IPS-18c (cell line): Measurements from ENCODE around the gene ARL4A.
"Not testable (repeated sequence)": the region's sequence is repeated elsewhere in the genome, so short reads cannot be mapped to it uniquely, and the experiment has no call there.

Experiments
- H3K4me3 ChIP-seq: 2 replicates; pipeline ENCODE4 v1.7.0; 2013; ENCODE audit warnings: low read depth, mild to moderate bottlenecking, low read length, moderate library complexity; ENCODE audit not compliant: insufficient read depth
- H3K9me3 ChIP-seq: one replicate; pipeline ENCODE4 v1.6.1; 2013; ENCODE audit warnings: mild to moderate bottlenecking, low read length, moderate library complexity; ENCODE audit not compliant: control insufficient read depth, insufficient read depth

Gene ARL4A

DNA sequence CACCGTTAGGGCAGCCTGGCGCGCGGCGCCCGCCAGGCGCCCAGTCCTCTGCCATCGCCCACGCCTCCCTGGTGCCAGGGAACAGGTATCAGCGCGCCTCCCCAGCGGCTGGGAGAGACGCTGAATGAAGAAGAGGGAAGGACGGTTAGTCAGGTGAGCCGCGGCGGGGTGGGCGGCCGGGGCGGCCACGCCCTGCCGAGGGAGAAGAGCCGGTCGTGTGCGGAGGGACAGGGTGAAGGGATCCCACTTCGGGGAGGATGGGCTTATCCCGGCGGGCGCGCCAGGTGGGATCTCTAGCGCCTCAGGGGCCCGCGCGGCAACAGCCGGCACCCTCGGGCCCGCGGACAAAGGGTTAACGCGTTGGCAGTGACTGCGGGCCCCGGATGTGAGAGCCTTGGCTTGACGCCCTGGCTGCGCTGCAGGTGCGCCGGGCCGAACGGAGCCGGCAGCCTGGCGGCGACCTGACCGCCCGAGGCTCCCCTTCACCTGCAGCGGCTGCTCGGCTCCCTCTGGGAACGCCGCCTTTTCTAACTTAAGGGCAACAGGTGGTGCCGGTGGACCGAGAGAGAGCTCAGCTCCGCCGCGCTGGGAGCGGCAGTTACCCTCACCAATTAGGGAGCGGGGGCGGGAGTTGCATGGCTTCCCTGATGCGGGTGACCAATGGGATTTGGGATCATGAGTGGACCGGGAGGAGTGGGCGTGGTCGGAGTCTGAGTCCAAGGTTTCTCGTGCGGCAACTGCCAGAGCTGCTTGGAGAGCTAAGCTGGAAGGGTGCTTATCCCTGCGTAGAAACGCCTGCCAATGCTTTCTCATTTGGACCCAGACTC is at the start of gene ARL4A:
Gene ARL4A, plus strand, starts transcription at position 743 of the 827 bp plus-strand sequence. CDS start 622 bp downstream, outside the sequence.
- Histone ChIP-seq H3K9me3 (peaks cover 2% of the 10 kb centered on the region), H3K4me3 (peak within 1 kb of the TSS; percentile 94)

- Histone ChIP-seq H3K9me3 (no peaks in the 10 kb centered on the region), H3K4me3 (no peak overlapping the region)
Measured at GRCh38 chr7:12637819-12638592, 49.4 kb upstream of the ARL4A start.

GRCh38 chr7:12638851-12639456 is 48.5 kb upstream of the ARL4A start:
- Histone ChIP-seq H3K4me3 (no peak overlapping the region), H3K9me3 (no peaks in the 10 kb centered on the region)

- no peak overlapping the region for H3K4me3 ChIP-seq
- H3K9me3 ChIP-seq, result no peaks in the 10 kb centered on the region
Measured at GRCh38 chr7:12640299-12641096, 46.9 kb upstream of the ARL4A start.

GRCh38 chr7:12641196-12641595 is 46.2 kb upstream of the ARL4A start:
- Histone ChIP-seq H3K4me3 (no peak overlapping the region), H3K9me3 (no peaks in the 10 kb centered on the region)

GRCh38 chr7:12642508-12642907 is 44.9 kb upstream of the ARL4A start:
- H3K9me3 ChIP-seq, result no peaks in the 10 kb centered on the region
- no peak overlapping the region for H3K4me3 ChIP-seq

DNA sequence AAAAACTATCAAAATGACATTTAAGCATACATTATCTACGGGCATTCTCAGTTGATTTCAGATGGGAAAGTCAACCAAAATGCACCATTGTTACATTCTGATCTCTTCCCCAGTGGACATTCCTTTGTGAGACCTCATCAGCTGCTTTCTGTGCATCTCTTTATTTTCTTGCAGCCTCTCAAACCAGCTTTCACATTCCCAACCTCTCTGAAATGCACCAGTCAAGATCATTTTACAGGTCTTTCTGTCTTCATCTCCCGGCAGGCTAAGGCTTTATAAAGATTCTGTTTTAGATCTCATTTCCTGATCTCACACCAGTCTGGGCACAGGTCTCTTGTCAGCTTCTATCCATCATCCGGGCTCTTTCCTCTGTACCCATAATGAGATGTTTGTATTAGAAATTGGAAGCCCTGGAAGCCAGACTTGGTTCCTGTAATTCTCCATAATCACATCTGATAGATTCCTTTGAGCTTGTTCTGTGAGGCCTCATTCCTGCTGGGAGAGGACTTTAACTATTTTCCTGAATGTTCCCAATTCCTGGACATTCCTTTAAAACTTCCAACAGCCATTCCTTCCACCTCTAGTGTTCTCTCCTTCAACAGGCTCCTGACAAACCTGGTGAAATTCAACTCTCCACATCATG is 44.3 kb upstream of the ARL4A start:
- H3K4me3 ChIP-seq, result no peak overlapping the region
- H3K9me3 ChIP-seq, result no peaks in the 10 kb centered on the region

GRCh38 chr7:12643644-12644043 is 43.8 kb upstream of the ARL4A start:
- Histone ChIP-seq H3K9me3 (no peaks in the 10 kb centered on the region), H3K4me3 (no peak overlapping the region)

GRCh38 chr7:12645212-12645611 is 42.2 kb upstream of the ARL4A start:
- H3K9me3 ChIP-seq, H3K4me3 ChIP-seq: not testable (repeated sequence)

DNA sequence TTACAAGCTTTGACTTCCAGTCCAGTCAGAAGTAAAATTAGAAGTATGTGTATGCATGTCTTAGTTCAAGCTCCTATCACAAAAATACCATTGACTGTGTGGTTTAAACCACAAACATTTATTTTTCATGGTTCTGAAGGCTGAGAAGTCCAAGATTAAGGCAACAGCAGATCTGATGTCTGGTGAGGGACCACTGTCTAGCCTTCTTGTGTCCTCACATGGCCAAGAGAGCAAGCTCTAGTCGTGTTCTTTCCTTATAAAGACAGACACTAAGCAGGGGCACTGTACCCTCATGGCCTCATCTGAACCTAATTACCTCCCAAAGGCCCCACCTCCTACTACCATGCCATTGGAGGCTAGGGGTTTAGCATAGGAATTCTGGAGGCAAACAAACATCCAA is 41.3 kb upstream of the ARL4A start:
- Histone ChIP-seq H3K9me3 (no peaks in the 10 kb centered on the region), H3K4me3 (no peak overlapping the region)

GRCh38 chr7:12647364-12648219 is 39.8 kb upstream of the ARL4A start:
- Histone ChIP-seq H3K9me3 (no peaks in the 10 kb centered on the region), H3K4me3 (no peak overlapping the region)

DNA sequence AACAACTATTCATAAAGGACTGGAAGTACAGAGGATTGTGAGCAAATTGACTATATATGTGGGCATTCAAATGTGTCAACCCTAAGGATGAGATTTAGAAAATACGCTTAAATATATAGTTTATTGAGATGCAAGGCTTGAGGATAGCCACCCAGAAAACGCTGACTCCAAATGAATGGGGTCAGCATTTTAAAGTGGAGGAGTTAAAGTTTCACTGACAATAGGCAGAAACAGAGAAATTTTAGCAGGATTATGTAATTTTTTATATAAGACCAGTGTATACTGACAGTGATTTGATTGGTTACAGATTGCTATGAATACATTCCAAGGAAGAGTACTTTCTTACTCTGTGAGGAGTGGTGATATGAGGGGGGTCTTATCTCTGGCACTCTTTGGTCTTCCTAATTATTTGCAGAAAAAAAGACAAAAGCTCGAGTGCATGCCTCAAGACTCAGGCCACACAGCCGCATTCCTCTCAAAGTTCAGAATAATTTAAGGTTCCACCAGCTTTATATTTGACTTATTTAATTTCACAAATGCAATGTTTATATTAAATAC is 38.6 kb upstream of the ARL4A start:
- no peaks in the 10 kb centered on the region for H3K9me3 ChIP-seq
- no peak overlapping the region for H3K4me3 ChIP-seq

- Histone ChIP-seq H3K4me3 (no peak overlapping the region), H3K9me3 (no peaks in the 10 kb centered on the region)
Measured at GRCh38 chr7:12649348-12649747, 38.1 kb upstream of the ARL4A start.

- Histone ChIP-seq H3K4me3 (no peak overlapping the region), H3K9me3 (no peaks in the 10 kb centered on the region)
Measured at GRCh38 chr7:12650080-12650479, 37.4 kb upstream of the ARL4A start.

GRCh38 chr7:12653110-12653509 is 34.3 kb upstream of the ARL4A start:
- H3K4me3 ChIP-seq, result no peak overlapping the region
- no peaks in the 10 kb centered on the region for H3K9me3 ChIP-seq

- Histone ChIP-seq H3K9me3 (no peaks in the 10 kb centered on the region), H3K4me3 (no peak overlapping the region)
Measured at GRCh38 chr7:12653518-12653917, 33.9 kb upstream of the ARL4A start.
